ENCODE results near the gene SNPH. TPM values are rescaled to one million over a fixed set of nuclear protein-coding genes. Genes with fewer than 3 reads are reported as not detected.

Gene SNPH
- total and polyA plus RNA-seq, 9 donors: 1.5 to 6.8 (median 3.4) TPM

GRCh38 chr20:1263853-1264252 is 2.2 kb upstream of the SNPH start:
- Histone ChIP-seq H3K27me3 (no peaks in the 10 kb centered on the region), H3K4me3 (no peak overlapping the region), H3K36me3 (no peaks in the 10 kb centered on the region), H3K9me3 (no peaks in the 10 kb centered on the region), H3K4me1 (ENCODE audit: insufficient read depth) (no peaks in the 10 kb centered on the region), H3K27ac (no peak overlapping the region)
- WGBS, 3 donors: 62 to 76% (median 69%) methylated on average over 1 of the region's 1 CpG
- no peak for DNase-seq
- TF ChIP-seq CTCF (IDR thresholded peaks at IDR 0.05): no peak
- intact Hi-C loops (cut with DNase I): no loop called here

GRCh38 chr20:1264727-1265126 is 1.4 kb upstream of the SNPH start:
- intact Hi-C loops (cut with DNase I): no loop called here
- no peaks in the 10 kb centered on the region for H3K36me3 ChIP-seq
- no peaks in the 10 kb centered on the region for H3K4me1 ChIP-seq (ENCODE audit: insufficient read depth)
- no peak overlapping the region for H3K4me3 ChIP-seq
- H3K9me3 ChIP-seq: no peaks in the 10 kb centered on the region
- H3K27ac ChIP-seq: no peak overlapping the region
- 78 to 90% (median 83%) methylated on average over 2 of the region's 2 CpGs for WGBS, 3 donors
- H3K27me3 ChIP-seq: no peaks in the 10 kb centered on the region
- no peak for DNase-seq
- TF ChIP-seq CTCF (IDR thresholded peaks at IDR 0.05) (no peak), POLR2A (IDR thresholded peaks at IDR 0.05) (no peak), EP300 (IDR thresholded peaks at IDR 0.05) (no peak)

GRCh38 chr20:1265226-1265915 is 723 bp upstream of the SNPH start:
- H3K27me3 ChIP-seq: no peaks in the 10 kb centered on the region
- no peak for DNase-seq
- no peaks in the 10 kb centered on the region for H3K9me3 ChIP-seq
- H3K27ac ChIP-seq: peak overlapping the region in 1 of 2 donors; percentile 1
- TF ChIP-seq EP300 (IDR thresholded peaks at IDR 0.05): no peak
- TF ChIP-seq CTCF (IDR thresholded peaks at IDR 0.05): no peak
- TF ChIP-seq POLR2A (IDR thresholded peaks at IDR 0.05): no peak
- peak overlapping the region; percentile 59 for H3K4me3 ChIP-seq
- intact Hi-C loops (cut with DNase I): no loop called here
- H3K4me1 ChIP-seq (ENCODE audit: insufficient read depth): no peaks in the 10 kb centered on the region
- WGBS, 3 donors: 89 to 95% (median 90%) methylated on average over 4 of the region's 4 CpGs
- H3K36me3 ChIP-seq: no peaks in the 10 kb centered on the region

- Histone ChIP-seq H3K4me1 (ENCODE audit: insufficient read depth) (no peaks in the 10 kb centered on the region), H3K27me3 (no peaks in the 10 kb centered on the region), H3K9me3 (no peaks in the 10 kb centered on the region), H3K4me3 (peak overlapping the region; percentile 59), H3K36me3 (no peaks in the 10 kb centered on the region), H3K27ac (peak overlapping the region; percentile 1 to 43)
- WGBS, 3 donors: 1 to 5% (median 3%) methylated on average over 10 of the region's 10 CpGs
- intact Hi-C loops (cut with DNase I): no loop called here
- no peak for DNase-seq
- no peak for TF ChIP-seq CTCF (IDR thresholded peaks at IDR 0.05)
- TF ChIP-seq POLR2A (IDR thresholded peaks at IDR 0.05): no peak
- no peak for TF ChIP-seq EP300 (IDR thresholded peaks at IDR 0.05)
Measured at GRCh38 chr20:1265916-1266166, 253 bp upstream of the SNPH start.
